NCI-H82 treated with DMSO at 0.1 percent for 48 hours (cell line): Measurements from ENCODE around the gene ADAMTS12.

Source experiments
- DNase-seq: peaks from one replicate; lab custom pipeline; 2025; ENCODE audit not compliant: unreplicated experiment; lab: John Stamatoyannopoulos, UW

Gene ADAMTS12

DNA sequence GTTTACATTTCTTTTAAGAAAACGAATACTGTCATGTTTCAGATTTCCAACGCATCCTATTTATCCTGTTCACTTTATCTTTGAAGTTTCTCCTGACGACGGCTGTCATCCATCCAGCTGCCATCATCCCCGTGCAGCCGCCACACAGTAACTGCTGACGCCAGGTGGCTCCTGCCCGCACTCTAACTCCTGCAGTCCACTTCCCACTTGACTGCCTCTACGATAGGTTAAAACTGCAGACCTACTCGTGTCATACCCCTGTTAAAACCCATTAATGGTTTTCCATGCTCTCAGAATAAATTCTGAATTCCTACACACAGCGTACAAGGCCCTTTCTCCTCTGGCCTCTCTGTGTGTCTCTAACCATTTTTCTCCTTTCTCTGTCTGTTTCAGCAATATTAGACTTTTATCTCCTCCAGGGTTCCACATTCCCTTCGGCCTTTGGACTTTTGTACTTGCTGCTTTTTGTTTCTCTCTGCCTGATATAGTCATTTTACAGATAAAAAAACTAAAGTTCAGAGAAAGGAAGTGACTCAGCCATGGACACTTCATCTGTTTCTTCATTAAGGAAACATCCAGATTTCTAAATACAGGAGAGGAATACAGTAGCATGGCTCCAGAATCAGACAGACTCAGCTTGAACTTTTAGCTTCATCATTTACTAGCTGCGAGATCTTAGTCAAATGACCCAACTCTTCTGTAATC, 84.9 kb downstream of the ADAMTS12 start:
- DNase-seq: no peak

DNA sequence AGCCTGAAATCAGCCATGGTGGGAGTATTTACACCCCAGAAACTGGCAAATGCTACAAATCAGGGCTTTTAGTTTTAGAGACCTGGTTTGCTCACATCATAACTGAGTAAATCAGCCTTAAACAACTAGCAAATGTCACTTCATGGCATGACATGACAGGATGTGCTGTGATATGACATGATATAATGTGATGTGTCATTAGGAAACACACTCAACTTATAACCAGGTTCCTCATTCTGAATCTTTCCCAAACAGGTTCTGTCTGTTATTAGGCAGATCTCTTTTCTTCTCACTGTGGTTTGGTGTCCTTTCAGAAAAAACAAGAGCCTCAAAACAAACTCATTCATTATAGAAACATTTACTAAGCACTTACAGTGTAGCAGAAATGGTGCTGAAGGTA, 90.5 kb downstream of the ADAMTS12 start:
- DNase-seq: no peak

DNA sequence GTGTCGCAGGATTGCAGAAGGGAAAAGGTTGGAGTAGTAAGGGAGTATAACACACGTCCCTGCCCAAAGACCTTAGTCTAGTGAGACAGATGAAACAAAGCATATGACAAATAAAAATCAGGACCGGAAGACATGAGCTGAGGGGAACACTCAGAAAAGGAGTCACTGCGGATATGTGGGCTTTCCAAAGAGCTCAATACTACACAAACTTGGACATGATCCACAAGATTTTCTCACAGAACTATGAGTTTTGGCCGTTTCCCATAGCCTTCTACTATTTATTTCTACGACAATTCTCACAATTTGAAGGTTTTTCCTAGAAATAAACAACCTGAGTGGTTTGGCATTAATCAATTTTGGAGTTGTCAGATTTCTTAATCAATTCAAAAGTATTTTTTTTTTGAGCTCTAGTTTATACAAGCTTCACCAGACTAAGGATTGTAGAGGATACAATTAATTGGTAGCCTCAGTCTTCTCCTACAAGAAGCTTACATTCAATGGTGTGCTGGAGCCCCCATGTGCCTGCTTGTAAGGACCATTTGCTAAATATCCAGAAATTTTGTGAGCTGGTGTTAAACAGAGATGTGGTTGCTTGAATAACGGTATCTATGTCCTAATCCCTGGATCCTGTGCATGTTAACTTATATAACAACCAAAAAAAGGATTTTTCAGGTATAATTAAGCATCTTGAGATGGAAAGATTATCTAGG, 91.4 kb downstream of the ADAMTS12 start:
- DNase-seq: no peak

DNA sequence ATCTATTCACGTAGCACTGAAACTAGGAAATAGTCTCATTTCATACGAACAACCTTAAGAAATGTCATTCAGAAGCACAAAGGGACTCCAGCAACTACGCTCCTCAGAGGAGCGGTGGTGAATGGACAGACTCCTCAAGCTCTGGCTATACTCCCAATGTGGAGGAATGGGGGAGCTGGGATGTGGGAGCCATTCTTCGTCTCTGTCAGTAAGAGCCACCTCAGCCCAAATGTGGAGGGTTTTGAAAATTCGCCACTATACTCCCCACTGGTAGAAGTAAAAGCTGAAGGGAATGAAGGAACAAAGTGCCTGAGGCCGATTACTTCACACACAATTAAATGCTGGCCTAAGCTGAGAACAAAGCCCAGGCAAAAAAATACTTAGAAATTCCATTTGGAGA, 96.3 kb downstream of the ADAMTS12 start:
- DNase-seq: no peak

DNA sequence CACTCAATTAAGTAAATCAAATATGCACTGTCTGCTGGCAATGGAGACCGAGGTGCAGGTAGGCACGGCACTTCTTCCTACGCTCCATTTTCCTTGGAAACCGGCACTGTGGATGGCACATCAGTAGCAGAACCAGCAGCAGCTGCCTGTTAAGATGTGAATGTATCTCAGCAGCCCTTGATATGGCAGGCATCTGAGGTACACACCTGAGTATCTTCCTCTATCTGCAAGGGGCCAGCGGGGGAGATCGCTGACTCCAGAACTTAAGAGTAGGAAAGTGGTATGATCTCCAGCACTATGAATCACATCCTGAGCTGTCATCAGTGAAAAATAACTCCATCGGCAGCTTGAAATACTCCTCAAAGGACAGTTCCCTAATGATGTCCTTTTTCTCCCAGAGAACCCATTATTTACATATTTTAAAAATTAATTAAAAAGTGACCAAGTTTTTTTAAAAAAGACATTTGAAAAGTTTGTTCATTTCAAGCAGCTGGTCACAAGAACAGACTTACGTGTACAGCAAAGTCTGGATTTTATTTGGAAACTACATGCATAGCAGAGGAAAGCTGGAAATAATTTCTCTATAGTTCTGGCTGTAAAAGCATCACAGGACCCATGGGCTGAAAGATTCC, 97.1 kb downstream of the ADAMTS12 start:
- DNase-seq: no peak

DNA sequence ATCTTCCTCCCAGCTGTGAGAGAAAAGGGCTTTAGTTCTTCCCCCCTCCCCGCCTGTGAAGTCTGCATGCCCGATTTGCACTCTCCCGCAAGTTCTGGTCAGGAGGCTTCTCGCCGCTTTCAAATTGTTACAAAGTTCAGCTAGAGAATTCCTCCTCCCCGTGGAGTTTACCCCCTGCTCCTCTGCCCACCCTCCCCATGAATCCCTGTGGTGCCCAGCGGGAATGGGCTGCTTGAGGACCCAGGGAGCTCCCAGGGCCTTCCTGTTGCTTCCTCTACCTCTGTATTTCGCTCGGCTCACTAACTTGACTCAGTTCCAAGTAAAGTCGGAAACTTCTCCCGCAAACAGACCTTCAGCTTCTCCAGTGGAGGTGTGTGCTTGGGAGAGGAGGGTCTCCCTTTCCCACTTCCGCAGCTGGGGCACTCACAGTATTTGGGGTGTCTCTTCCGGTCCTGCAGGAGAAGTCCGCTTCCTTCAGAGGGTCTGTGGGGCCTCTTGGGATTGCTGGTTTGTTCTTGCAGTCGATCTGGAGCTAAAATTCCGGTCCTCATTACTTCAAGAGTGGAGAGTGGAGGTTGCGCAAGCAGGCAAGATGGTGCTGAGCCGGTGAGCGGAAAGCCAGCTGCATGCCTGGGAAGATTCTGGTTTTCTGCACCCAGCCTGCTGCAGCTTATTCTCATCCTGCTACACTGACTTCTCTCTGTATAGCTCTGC, 97.8 kb downstream of the ADAMTS12 start:
- DNase-seq: no peak

DNA sequence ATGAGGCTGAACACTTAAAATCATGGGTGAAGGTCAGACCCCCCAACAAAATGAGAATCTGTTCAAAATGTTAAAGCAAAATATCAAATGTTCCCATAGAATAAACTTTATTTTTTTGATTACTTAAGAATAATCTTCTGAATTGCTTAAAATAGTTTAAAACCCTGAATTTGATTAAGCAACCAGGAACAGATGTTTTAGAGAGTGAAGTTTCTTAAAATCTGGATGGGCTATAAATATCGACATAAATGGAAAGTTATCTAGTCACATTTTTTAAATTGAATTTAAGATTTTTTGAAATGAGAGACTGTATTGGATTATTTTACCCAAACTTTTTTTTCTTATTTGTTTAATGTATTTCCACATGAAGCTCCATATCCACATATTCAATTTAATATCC, 98.5 kb downstream of the ADAMTS12 start:
- DNase-seq: no peak

DNA sequence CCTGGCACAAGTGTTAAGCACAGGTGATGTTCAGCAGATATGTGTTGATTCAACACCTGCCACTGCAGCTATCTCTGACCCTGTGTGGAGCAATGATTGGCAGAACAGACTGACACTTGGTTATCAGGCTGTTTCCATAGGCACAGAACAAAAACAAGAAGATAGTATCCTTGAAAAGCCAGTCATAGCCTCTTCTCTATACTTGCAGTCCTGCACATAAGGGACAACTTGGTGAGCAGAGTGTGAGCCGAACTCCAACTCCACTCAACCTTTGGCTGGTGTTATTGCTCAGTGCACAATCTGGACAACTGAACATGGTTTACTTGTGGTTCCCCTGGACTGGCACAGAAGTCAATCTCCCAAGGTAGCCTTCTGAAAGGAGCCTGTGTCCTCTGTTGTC, 99.2 kb downstream of the ADAMTS12 start:
- no peak for DNase-seq

DNA sequence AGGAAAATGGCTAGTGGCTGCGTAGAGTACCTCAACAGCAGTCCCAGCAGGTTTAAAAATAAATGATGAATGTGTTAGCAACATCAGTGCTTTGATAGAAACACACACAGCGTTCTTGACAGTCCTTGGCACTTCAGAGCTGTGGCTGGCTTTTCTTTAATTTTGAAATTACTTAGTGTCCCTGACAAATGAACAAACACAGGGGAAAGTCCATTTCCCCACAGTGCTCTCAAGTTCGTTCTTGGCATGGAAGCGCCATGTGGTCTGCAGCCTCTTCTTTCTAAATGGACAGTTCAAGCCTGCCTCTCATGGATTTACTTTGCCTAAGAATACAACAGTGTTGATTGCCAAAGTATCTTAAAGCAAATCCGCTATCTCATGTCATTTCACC, 102.2 kb downstream of the ADAMTS12 start:
- DNase-seq: no peak

DNA sequence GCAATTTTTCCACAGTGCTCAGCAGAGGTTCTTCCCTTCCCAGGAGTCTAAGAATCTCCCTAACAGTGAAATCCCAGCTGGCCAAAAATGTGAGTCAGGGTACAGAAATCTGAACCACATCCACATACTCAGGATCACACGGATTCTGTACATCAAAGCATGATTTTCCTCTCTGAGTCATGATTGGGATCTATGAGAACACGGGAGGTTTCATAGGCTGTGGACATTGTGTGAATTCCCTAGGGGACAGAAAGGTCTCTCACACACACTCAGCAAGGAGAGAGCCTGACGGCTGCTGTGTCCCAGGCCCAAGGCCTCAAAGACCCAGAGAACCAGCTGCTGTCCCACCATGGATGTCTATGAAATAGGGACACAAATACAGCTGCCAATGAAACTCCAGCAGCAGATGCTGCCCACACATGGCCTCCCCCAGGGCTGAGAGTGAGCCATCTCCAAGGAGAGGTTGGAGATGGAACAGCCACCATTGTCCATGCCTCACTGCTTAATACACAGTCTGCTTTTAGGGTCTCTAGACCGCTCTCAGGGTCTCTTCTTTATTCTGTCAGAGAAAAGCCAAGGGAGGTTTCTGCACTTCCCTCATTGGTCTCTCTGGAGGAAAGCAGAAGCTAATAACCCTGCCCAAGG, 102.7 kb downstream of the ADAMTS12 start:
- DNase-seq: no peak

DNA sequence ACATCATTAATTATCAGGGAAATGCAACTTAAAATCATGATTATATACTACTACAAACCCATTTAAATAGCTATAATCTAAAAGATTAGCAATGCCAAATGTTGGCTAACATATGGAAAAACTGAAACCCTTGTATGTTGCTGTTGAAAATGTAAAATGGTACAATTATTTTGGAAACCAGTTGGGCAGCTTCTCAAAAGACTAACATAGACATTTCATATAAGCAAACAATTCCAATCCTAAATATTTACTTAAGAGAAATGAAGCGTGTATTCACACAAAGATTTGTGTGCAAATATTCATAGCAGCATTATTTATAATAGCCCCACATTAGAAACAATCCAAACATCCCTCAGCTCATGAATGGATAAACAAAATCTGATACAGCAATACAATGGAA, 106.2 kb downstream of the ADAMTS12 start:
- no peak for DNase-seq

DNA sequence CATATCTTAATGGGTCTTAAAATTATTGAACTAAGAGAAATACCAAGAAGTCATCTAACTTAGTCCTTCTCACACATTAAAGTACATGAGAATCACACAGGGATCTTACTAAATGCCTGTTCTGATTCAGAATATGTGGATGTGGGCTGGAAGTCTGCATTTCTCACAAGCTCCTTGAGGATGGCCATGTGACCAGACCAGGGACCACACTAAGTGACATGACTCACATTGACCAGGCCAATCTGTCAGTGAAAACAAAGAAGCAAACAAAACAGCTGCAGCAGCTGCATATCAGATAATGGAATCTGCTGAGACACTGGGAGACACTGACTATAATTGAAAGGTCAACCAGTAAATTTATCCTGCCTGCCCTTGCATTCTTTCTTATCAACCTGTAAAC, 110.5 kb downstream of the ADAMTS12 start:
- DNase-seq: no peak

DNA sequence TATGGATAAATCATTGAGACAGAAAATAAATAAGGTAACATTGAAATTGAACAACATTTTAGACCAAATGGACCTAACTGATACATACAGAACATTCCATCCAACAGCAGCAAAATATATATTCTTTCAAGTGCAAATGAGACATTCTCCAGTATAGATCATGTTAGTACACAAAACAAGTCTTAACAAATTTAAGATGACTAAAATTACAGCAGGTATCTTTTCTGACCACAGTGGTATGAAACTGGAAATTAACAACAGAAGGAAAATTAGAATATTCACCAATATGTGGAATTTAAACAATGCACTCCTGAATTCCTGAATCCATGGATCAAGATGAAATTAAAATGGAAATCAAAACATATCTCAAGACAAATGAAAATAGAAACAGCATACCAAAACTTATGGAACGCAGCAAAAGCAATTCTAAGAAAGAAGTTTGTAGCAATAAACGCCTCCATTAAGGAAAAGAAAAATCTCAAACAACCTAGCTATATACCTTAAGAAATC, 115.6 kb downstream of the ADAMTS12 start:
- DNase-seq: no peak

DNA sequence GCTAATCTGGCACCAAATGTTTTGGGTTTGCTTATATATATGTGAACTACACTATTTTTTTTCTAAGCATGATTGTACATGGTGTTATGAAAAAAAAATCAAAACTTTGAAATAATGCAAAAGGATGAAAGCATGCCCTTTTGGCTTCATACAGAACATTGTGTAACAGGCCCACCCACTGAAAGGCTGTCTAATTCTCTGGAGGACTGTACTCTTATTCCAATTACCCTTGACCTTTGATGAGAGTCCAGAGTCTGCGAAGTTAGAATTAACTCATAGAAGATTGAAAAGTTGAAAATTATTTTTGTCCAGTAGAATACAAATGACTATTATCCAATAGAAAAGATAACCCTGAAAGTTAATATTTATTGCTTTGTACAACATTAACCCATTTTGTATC, 117.4 kb downstream of the ADAMTS12 start:
- no peak for DNase-seq

DNA sequence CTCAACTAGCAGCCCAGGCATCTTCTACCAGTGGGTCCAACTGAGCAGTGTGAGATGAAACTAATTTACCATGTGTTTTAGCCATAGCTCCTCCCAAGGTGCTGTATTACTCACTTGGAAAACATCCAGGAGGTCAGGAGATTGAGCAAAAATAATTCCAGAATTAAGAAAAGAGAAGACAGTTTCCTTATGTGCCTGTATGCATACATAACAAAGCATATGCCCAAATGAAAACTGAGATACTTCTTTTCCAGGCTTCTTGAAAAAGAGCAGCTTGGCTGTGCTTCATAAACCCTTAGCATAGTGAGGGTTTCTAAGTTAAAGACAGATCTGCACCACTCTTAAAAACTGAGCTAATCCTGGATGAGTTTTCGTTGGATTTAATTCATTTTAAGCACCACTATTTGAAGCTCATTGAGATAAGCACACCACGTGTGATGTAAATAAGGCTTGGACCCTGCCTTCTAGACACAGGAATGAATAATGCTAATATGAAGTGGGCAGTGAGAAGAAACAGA, 119.4 kb downstream of the ADAMTS12 start:
- no peak for DNase-seq

DNA sequence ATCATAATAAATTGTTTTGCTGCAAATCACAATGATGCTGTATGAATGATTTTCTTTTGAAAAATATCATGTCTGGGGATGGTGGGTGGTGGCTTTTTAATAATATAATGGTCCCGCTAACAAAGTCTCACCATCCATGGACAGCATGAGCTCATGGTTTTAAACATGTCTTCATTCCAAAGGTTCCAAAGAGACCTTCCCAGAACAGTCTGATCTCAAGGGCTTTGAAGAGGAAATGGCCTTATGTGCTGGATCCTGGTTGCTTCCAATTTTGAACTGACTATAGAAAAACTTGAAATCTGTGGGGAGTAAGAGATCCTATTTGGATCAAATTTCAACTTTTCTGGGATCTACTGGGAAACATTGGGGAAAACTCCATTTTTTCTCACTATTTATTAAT, 121.8 kb downstream of the ADAMTS12 start:
- no peak for DNase-seq

DNA sequence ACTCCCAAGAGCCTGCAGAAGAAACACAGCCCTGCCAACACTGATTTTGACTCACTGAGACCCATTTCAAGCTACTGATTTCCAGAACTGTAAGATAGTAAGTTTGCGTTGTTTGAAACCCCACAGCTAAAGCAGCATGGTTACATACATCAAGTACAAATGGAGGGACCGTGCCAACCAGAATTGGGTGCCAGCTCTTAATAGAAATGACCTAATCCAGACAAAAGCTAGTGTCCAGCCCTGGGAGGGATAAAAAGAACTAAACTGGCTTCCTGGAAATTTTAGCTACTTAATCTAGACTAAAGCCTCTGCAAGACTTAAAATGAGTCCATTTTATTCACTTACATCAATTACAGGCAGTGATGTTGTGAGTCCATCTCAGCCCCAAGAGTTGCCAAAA, 122.6 kb downstream of the ADAMTS12 start:
- no peak for DNase-seq

DNA sequence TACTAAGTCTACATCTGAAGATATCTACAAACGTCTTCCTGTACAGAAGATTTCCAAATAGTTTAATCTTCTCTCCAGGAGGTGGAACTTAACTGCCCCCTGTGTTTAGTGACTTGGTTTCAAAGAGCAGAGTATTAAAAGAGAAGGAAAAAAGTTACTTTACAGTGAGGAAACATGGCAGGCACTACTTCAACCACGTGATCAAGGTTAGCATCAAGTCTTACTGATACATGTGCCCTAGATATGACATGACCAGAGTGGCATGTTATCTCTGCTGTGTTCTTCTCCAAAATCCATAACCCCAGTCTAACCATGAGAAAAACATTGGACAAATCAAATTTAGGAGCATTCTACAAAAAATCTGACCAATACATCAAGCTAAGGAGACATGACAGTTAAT, 125.8 kb downstream of the ADAMTS12 start:
- DNase-seq: no peak

DNA sequence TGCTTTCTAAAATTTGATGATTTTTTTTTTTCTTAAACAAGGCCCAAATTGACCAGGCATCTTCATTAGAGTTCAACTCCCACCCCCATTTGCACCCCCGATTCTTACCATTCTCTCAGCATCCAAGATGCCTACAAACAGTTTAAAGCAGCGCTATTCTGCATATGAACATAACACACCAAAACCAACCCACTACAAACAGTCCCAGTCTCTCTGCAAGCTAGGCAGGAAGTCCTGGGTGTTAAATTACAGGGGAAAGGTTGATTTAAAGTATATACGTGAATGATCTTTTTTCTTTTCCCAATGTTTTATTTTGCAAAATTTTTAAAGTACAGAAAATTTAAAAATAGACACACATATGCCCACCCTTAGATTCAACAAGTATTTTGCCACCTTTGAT, 127.0 kb downstream of the ADAMTS12 start:
- DNase-seq: no peak

DNA sequence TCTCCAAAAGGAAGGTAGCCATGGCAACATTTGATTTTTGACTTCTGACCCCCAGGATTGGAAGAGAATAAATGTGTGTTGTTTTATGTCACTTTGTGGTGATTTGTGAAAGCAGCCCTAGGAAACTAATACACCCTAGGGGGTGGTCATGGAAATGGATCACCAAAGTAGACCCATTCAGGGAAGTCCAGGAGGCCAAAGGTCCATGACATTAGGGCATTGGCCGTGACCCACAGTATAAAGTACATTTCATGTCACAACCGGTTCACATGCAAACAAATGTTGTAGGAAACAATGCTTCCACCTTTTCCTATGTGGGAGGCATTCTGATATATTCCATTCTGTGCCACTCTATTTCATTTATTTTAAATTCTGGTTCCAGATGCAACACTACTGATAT, 128.4 kb downstream of the ADAMTS12 start:
- DNase-seq: no peak

DNA sequence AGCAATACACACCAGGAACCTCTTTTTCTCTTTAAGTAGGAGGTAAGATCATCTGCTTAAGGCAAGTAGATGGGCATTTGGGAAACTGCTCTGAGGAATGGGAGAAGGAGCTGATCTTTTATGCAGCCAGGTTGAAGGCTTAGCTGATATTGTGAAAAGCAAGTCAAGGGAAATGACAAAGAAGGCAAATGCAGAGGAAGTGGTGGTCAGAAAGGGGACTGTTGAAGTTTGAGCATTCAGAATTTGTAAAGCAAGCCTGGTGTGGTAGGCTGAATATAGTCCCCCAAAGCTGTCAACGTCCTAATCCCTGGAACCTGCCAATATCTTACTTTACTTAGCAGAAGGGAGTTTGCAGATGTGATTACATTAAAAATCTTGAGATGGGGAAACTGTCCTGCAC, 128.9 kb downstream of the ADAMTS12 start:
- no peak for DNase-seq
